Measurements from ENCODE around the gene CDC42EP1. TPM values are rescaled to one million over a fixed set of nuclear protein-coding genes. Genes with fewer than 3 reads are reported as not detected.
A peak's percentile ranks its signal among the peaks of the same experiment; 100 is the strongest.

CDC42EP1 gene
- total RNA-seq, 1 donor from 2014 or later = 39.1 TPM

GRCh38 chr22:37565830-37566229 lies 5.5 kb downstream of the CDC42EP1 start:
- H3K4me1 Mint-ChIP-seq = peaks cover 47% of the 10 kb centered on the region
- H3K4me3 Mint-ChIP-seq = no peak overlapping the region
- no peaks in the 10 kb centered on the region for H3K9me3 Mint-ChIP-seq
- no peak overlapping the region for H3K27ac Mint-ChIP-seq
- DNase-seq (ENCODE audit: low spot score in 2 of 2, unreplicated experiment in 2 of 2) = no peak
- H3K27me3 Mint-ChIP-seq (ENCODE audit: low read depth) = no peaks in the 10 kb centered on the region
- TF ChIP-seq, protein P1, sequence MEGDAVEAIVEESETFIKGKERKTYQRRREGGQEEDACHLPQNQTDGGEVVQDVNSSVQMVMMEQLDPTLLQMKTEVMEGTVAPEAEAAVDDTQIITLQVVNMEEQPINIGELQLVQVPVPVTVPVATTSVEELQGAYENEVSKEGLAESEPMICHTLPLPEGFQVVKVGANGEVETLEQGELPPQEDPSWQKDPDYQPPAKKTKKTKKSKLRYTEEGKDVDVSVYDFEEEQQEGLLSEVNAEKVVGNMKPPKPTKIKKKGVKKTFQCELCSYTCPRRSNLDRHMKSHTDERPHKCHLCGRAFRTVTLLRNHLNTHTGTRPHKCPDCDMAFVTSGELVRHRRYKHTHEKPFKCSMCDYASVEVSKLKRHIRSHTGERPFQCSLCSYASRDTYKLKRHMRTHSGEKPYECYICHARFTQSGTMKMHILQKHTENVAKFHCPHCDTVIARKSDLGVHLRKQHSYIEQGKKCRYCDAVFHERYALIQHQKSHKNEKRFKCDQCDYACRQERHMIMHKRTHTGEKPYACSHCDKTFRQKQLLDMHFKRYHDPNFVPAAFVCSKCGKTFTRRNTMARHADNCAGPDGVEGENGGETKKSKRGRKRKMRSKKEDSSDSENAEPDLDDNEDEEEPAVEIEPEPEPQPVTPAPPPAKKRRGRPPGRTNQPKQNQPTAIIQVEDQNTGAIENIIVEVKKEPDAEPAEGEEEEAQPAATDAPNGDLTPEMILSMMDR (IDR thresholded peaks at IDR 0.05; ENCODE audit: unreplicated experiment) = no peak
- peaks cover 7% of the 10 kb centered on the region for H3K36me3 Mint-ChIP-seq

GRCh38 chr22:37566329-37566837 lies 6.1 kb downstream of the CDC42EP1 start:
- Mint-ChIP-seq H3K36me3 (peaks cover 7% of the 10 kb centered on the region), H3K4me1 (peaks cover 47% of the 10 kb centered on the region), H3K9me3 (no peaks in the 10 kb centered on the region), H3K27ac (no peak overlapping the region), H3K27me3 (ENCODE audit: low read depth) (no peaks in the 10 kb centered on the region), H3K4me3 (no peak overlapping the region)
- no peak for DNase-seq (ENCODE audit: low spot score in 2 of 2, unreplicated experiment in 2 of 2)
- TF ChIP-seq, protein P1 (IDR thresholded peaks at IDR 0.05; ENCODE audit: unreplicated experiment) = no peak

- Mint-ChIP-seq H3K4me3 (no peak overlapping the region), H3K36me3 (peaks cover 7% of the 10 kb centered on the region), H3K9me3 (no peaks in the 10 kb centered on the region), H3K27ac (peak overlapping the region; percentile 66), H3K27me3 (ENCODE audit: low read depth) (no peaks in the 10 kb centered on the region), H3K4me1 (peaks cover 42% of the 10 kb centered on the region)
- TF ChIP-seq, protein P1 (IDR thresholded peaks at IDR 0.05; ENCODE audit: unreplicated experiment) = peak; percentile 94
- peak; percentile 71 to 89 for DNase-seq (ENCODE audit: low spot score in 2 of 2, unreplicated experiment in 2 of 2)
Measured at GRCh38 chr22:37566903-37567798, 6.9 kb downstream of the CDC42EP1 start.

GRCh38 chr22:37568012-37568411 lies 7.7 kb downstream of the CDC42EP1 start:
- no peak for DNase-seq (ENCODE audit: low spot score in 2 of 2, unreplicated experiment in 2 of 2)
- TF ChIP-seq, protein P1 (IDR thresholded peaks at IDR 0.05; ENCODE audit: unreplicated experiment) = no peak
- Mint-ChIP-seq H3K9me3 (no peaks in the 10 kb centered on the region), H3K27ac (no peak overlapping the region), H3K4me1 (peaks cover 34% of the 10 kb centered on the region), H3K27me3 (ENCODE audit: low read depth) (no peaks in the 10 kb centered on the region), H3K36me3 (peaks cover 7% of the 10 kb centered on the region), H3K4me3 (no peak overlapping the region)

DNA sequence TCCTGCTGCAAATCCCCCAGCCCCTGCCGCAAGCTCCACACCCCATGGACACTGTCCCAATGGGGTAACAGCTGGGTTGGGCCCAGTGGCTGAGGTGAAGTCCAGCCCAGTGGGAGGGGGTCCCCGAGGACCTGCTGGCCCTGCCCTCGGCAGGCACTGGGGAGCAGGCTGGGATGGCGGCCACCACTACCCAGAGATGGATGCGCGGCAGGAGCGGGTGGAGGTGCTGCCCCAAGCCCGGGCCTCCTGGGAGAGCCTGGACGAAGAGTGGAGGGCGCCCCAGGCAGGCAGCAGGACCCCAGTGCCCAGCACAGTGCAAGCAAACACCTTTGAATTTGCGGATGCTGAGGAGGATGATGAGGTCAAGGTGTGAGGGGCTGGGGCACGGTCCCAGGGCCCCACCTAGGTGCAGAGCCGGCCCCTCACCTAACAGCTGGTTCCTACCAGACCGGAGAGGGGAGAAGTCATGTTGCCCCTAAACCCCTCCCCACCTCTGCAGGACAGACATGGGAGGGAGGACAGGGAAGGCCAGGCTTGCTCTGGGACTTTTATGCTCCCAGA lies 8.2 kb downstream of the CDC42EP1 start:
- DNase-seq (ENCODE audit: low spot score in 2 of 2, unreplicated experiment in 2 of 2) = no peak
- no peaks in the 10 kb centered on the region for H3K27me3 Mint-ChIP-seq (ENCODE audit: low read depth)
- H3K4me1 Mint-ChIP-seq = peaks cover 29% of the 10 kb centered on the region
- H3K4me3 Mint-ChIP-seq = no peak overlapping the region
- H3K27ac Mint-ChIP-seq = no peak overlapping the region
- H3K36me3 Mint-ChIP-seq = peaks cover 7% of the 10 kb centered on the region
- no peaks in the 10 kb centered on the region for H3K9me3 Mint-ChIP-seq
- TF ChIP-seq, protein P1 (IDR thresholded peaks at IDR 0.05; ENCODE audit: unreplicated experiment) = no peak

Measured in mesothelial cell of epicardium (in vitro differentiated cells).